Measurements from ENCODE around the gene TGFB2. TPM values are rescaled to one million over a fixed set of nuclear protein-coding genes. Genes with fewer than 3 reads are reported as not detected.

TGFB2 gene
- total RNA-seq, 1 donor from 2014 or later: 34.4 TPM

DNA sequence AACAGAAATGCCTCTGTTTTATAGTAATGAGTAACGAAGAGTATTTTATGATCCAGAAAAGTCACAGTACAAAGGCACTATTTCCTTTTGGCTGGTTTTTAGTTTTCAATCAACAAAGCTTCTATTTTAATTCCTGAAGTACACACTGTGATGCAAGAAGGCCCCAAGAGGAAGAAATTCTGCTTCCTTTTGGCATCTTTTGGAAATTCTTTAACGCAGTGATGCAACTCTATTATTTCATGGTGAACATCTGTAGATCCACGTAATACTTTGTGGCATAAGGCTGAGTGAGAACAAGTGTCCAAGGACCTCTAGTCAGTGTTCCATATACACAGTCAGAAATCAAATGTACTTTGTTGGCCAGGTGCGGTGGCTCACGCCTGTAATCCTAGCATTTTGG, 137.5 kb downstream of the TGFB2 start:
- Histone ChIP-seq H3K27me3 (ENCODE audit: control insufficient read depth, insufficient read depth, low read length) (no peaks in the 10 kb centered on the region), H3K36me3 (ENCODE audit: control insufficient read depth, insufficient read depth, low read length) (no peaks in the 10 kb centered on the region), H3K4me3 (ENCODE audit: low read depth, low read length) (no peak overlapping the region)
- TF ChIP-seq, protein P1, sequence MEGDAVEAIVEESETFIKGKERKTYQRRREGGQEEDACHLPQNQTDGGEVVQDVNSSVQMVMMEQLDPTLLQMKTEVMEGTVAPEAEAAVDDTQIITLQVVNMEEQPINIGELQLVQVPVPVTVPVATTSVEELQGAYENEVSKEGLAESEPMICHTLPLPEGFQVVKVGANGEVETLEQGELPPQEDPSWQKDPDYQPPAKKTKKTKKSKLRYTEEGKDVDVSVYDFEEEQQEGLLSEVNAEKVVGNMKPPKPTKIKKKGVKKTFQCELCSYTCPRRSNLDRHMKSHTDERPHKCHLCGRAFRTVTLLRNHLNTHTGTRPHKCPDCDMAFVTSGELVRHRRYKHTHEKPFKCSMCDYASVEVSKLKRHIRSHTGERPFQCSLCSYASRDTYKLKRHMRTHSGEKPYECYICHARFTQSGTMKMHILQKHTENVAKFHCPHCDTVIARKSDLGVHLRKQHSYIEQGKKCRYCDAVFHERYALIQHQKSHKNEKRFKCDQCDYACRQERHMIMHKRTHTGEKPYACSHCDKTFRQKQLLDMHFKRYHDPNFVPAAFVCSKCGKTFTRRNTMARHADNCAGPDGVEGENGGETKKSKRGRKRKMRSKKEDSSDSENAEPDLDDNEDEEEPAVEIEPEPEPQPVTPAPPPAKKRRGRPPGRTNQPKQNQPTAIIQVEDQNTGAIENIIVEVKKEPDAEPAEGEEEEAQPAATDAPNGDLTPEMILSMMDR (IDR thresholded peaks at IDR 0.05; ENCODE audit: insufficient read depth, low read length, poor library complexity, severe bottlenecking): no peak
- no peak for DNase-seq (ENCODE audit: low read depth)

GRCh38 chr1:218485241-218485928, 140.2 kb downstream of the TGFB2 start:
- Histone ChIP-seq H3K36me3 (ENCODE audit: control insufficient read depth, insufficient read depth, low read length) (no peaks in the 10 kb centered on the region), H3K4me3 (ENCODE audit: low read depth, low read length) (no peak overlapping the region), H3K27me3 (ENCODE audit: control insufficient read depth, insufficient read depth, low read length) (no peaks in the 10 kb centered on the region)
- no peak for DNase-seq (ENCODE audit: low read depth)
- TF ChIP-seq, protein P1 (IDR thresholded peaks at IDR 0.05; ENCODE audit: insufficient read depth, low read length, poor library complexity, severe bottlenecking): no peak

DNA sequence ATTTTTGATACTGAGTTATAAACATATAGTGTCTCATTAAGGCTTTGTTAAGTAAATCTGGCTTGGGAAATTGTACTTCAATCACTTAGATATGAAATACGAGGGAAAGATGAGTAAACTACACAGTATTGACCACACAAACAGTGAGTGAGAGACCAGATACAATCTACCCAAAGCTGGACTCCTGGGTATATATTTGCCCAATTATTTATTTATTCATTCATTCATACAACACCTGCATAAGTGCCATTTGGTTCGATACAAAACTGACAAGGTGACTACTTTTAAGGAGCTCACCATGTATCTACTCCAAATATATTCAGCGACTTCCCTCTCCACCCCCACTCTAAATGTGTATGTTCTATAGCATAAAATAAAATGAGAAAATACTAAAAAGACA, 143.4 kb downstream of the TGFB2 start:
- Histone ChIP-seq H3K36me3 (ENCODE audit: control insufficient read depth, insufficient read depth, low read length) (no peaks in the 10 kb centered on the region), H3K4me3 (ENCODE audit: low read depth, low read length) (no peak overlapping the region), H3K27me3 (ENCODE audit: control insufficient read depth, insufficient read depth, low read length) (no peaks in the 10 kb centered on the region)
- DNase-seq (ENCODE audit: low read depth): no peak
- TF ChIP-seq, protein P1 (IDR thresholded peaks at IDR 0.05; ENCODE audit: insufficient read depth, low read length, poor library complexity, severe bottlenecking): no peak

DNA sequence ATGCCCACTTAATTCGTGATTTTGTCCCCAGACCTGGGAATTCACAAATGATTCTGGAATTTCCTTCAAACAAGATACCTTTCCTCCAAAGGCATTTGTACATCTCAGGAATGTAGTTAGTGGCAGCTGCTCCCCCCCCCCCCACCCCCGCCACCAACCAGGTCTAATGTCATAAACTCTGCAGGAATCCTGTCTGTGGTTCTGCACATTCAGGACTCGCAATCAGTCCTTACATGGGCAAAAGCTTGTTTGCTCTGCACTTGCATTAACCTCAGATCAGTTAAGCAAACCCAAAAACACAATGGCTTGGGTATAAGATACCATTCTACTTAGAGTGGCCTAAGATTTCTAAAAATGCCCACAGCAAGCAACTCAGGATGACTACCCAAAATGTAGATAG, 143.8 kb downstream of the TGFB2 start:
- Histone ChIP-seq H3K36me3 (ENCODE audit: control insufficient read depth, insufficient read depth, low read length) (no peaks in the 10 kb centered on the region), H3K27me3 (ENCODE audit: control insufficient read depth, insufficient read depth, low read length) (no peaks in the 10 kb centered on the region), H3K4me3 (ENCODE audit: low read depth, low read length) (no peak overlapping the region)
- DNase-seq (ENCODE audit: low read depth): peak; percentile 83
- TF ChIP-seq, protein P1 (IDR thresholded peaks at IDR 0.05; ENCODE audit: insufficient read depth, low read length, poor library complexity, severe bottlenecking): no peak

DNA sequence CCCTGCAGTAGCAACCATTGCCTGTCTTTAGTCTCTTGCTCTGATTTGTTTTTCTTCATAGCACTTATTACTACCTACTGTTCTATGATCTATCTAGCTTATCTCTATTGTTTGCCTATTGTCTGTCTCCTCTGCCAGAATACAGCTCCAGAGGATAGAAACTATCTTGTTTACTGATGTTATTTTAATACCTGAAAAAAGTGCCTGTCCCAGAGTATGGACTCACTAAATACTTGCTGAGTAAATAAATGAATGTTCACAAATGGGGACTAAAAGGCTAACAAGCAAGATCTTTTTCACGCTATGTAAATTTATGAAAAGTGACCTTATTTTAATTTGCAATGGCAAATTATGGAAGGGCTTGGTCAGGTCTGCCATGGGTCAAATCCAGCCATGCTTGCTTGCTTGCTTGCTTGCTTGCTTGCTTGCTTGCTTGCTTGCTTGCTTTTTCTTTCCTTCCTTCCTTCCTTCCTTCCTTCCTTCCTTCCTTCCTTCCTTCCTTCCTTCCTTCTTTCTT, 145.3 kb downstream of the TGFB2 start:
- TF ChIP-seq, protein P1 (IDR thresholded peaks at IDR 0.05; ENCODE audit: insufficient read depth, low read length, poor library complexity, severe bottlenecking): no peak
- Histone ChIP-seq H3K4me3 (ENCODE audit: low read depth, low read length) (no peak overlapping the region), H3K36me3 (ENCODE audit: control insufficient read depth, insufficient read depth, low read length) (no peaks in the 10 kb centered on the region), H3K27me3 (ENCODE audit: control insufficient read depth, insufficient read depth, low read length) (no peaks in the 10 kb centered on the region)
- DNase-seq (ENCODE audit: low read depth): no peak

GRCh38 chr1:218492874-218493273, 147.7 kb downstream of the TGFB2 start:
- H3K36me3 ChIP-seq (ENCODE audit: control insufficient read depth, insufficient read depth, low read length): no peaks in the 10 kb centered on the region
- TF ChIP-seq, protein P1 (IDR thresholded peaks at IDR 0.05; ENCODE audit: insufficient read depth, low read length, poor library complexity, severe bottlenecking): no peak
- H3K4me3 ChIP-seq (ENCODE audit: low read depth, low read length): no peak overlapping the region
- no peaks in the 10 kb centered on the region for H3K27me3 ChIP-seq (ENCODE audit: control insufficient read depth, insufficient read depth, low read length)
- DNase-seq (ENCODE audit: low read depth): no peak

Data from kidney epithelial cell (primary cell).